ENCODE measurements around the gene NCEH1.

The NCEH1 gene

GRCh38 chr3:172697558-172697957 is 13.3 kb downstream of the NCEH1 start:
- H3K79me2 ChIP-seq (ENCODE audit: insufficient read depth, low read length) = peaks cover 6% of the 10 kb centered on the region; the same call in 1 of the 2 replicates

GRCh38 chr3:172696357-172696756 is 14.5 kb downstream of the NCEH1 start:
- no peaks in the 10 kb centered on the region for H3K36me3 ChIP-seq (ENCODE audit: insufficient read depth, low read length)
- peaks cover 11% of the 10 kb centered on the region for H3K4me1 ChIP-seq (ENCODE audit: insufficient read depth, low read length, poor library complexity, severe bottlenecking)
- H3K9me3 ChIP-seq (ENCODE audit: insufficient read depth, low read depth, low read length) = no peaks in the 10 kb centered on the region
- H4K20me1 ChIP-seq (ENCODE audit: insufficient read depth, low read length, poor library complexity, severe bottlenecking) = no peaks in the 10 kb centered on the region
- peaks cover 6% of the 10 kb centered on the region; the same call in 1 of the 2 replicates for H3K79me2 ChIP-seq (ENCODE audit: insufficient read depth, low read length)
- H3K9me2 ChIP-seq (replicated peaks; ENCODE audit: low read depth, low read length) = no peaks in the 10 kb centered on the region
- TF ChIP-seq EZH2phosphoT487 (IDR thresholded peaks at IDR 0.05; ENCODE audit: borderline replicate concordance) (no peak), CTCF (conservative IDR thresholded peaks at IDR 0.05; ENCODE audit: low read length) (no peak)
- H3K27me3 ChIP-seq (ENCODE audit: insufficient read depth, low read length, poor library complexity, severe bottlenecking) = no peaks in the 10 kb centered on the region
- H3K4me3 ChIP-seq (ENCODE audit: low read length, poor library complexity, severe bottlenecking) = no peak overlapping the region
- no peaks in the 10 kb centered on the region for H3F3A ChIP-seq (ENCODE audit: low read depth)
- no peak overlapping the region for H3K4me2 ChIP-seq (ENCODE audit: low read depth, low read length, poor library complexity, severe bottlenecking)
- no peak overlapping the region for H3K9ac ChIP-seq (ENCODE audit: low read depth, low read length, poor library complexity, severe bottlenecking)
- no peak overlapping the region for H2AFZ ChIP-seq (ENCODE audit: low read length)

More at GRCh38 chr3:172697558-172697957, 13.3 kb downstream of the NCEH1 start:
- Histone ChIP-seq H3K9me3 (ENCODE audit: insufficient read depth, low read depth, low read length) (no peaks in the 10 kb centered on the region), H3K27me3 (ENCODE audit: insufficient read depth, low read length, poor library complexity, severe bottlenecking) (no peaks in the 10 kb centered on the region), H3K36me3 (ENCODE audit: insufficient read depth, low read length) (no peaks in the 10 kb centered on the region), H3F3A (ENCODE audit: low read depth) (no peaks in the 10 kb centered on the region), H3K9me2 (replicated peaks; ENCODE audit: low read depth, low read length) (no peaks in the 10 kb centered on the region), H3K4me2 (ENCODE audit: low read depth, low read length, poor library complexity, severe bottlenecking) (no peak overlapping the region), H3K4me1 (ENCODE audit: insufficient read depth, low read length, poor library complexity, severe bottlenecking) (peaks cover 6% of the 10 kb centered on the region), H2AFZ (ENCODE audit: low read length) (no peak overlapping the region), H4K20me1 (ENCODE audit: insufficient read depth, low read length, poor library complexity, severe bottlenecking) (no peaks in the 10 kb centered on the region), H3K9ac (ENCODE audit: low read depth, low read length, poor library complexity, severe bottlenecking) (no peak overlapping the region), H3K4me3 (ENCODE audit: low read length, poor library complexity, severe bottlenecking) (no peak overlapping the region)
- TF ChIP-seq EZH2phosphoT487 (IDR thresholded peaks at IDR 0.05; ENCODE audit: borderline replicate concordance) (no peak), CTCF (conservative IDR thresholded peaks at IDR 0.05; ENCODE audit: low read length) (no peak)

- Histone ChIP-seq H3K79me2 (ENCODE audit: insufficient read depth, low read length) (peaks cover 6% of the 10 kb centered on the region; the same call in 1 of the 2 replicates), H3K9me2 (replicated peaks; ENCODE audit: low read depth, low read length) (no peaks in the 10 kb centered on the region), H3F3A (ENCODE audit: low read depth) (no peaks in the 10 kb centered on the region), H3K27me3 (ENCODE audit: insufficient read depth, low read length, poor library complexity, severe bottlenecking) (no peaks in the 10 kb centered on the region), H3K36me3 (ENCODE audit: insufficient read depth, low read length) (no peaks in the 10 kb centered on the region), H3K9ac (ENCODE audit: low read depth, low read length, poor library complexity, severe bottlenecking) (no peak overlapping the region), H3K9me3 (ENCODE audit: insufficient read depth, low read depth, low read length) (no peaks in the 10 kb centered on the region), H2AFZ (ENCODE audit: low read length) (no peak overlapping the region), H4K20me1 (ENCODE audit: insufficient read depth, low read length, poor library complexity, severe bottlenecking) (no peaks in the 10 kb centered on the region), H3K4me2 (ENCODE audit: low read depth, low read length, poor library complexity, severe bottlenecking) (no peak overlapping the region), H3K4me3 (ENCODE audit: low read length, poor library complexity, severe bottlenecking) (no peak overlapping the region), H3K4me1 (ENCODE audit: insufficient read depth, low read length, poor library complexity, severe bottlenecking) (peaks cover 11% of the 10 kb centered on the region)
- TF ChIP-seq EZH2phosphoT487 (IDR thresholded peaks at IDR 0.05; ENCODE audit: borderline replicate concordance) = no peak
- TF ChIP-seq CTCF (conservative IDR thresholded peaks at IDR 0.05; ENCODE audit: low read length) = no peak
Observed at GRCh38 chr3:172694573-172695246, 16.2 kb downstream of the NCEH1 start.
